ENCODE results near the gene KRTAP4-7.
"Not testable (repeated sequence)": the region's sequence is repeated elsewhere in the genome, so short reads cannot be mapped to it uniquely, and the experiment has no call there.

KRTAP4-7 gene

GRCh38 chr17:41061964-41062363 lies 22.0 kb upstream of the KRTAP4-7 start:
- no peak overlapping the region for H3K4me2 ChIP-seq (ENCODE audit: low read depth, low read length, poor library complexity, severe bottlenecking)
- no peaks in the 10 kb centered on the region for H3K79me2 ChIP-seq (ENCODE audit: insufficient read depth, low read length)
- H4K20me1 ChIP-seq (ENCODE audit: low read depth, low read length) = no peaks in the 10 kb centered on the region
- H3K9me3 ChIP-seq (ENCODE audit: insufficient read depth, low read length) = no peaks in the 10 kb centered on the region
- H3K27ac ChIP-seq (ENCODE audit: low read depth, low read length) = no peak overlapping the region
- no peaks in the 10 kb centered on the region for H3K36me3 ChIP-seq (ENCODE audit: low read length)
- H3K9me2 ChIP-seq (replicated peaks; ENCODE audit: insufficient read depth, low read length) = no peaks in the 10 kb centered on the region
- H3K27me3 ChIP-seq (ENCODE audit: low read length) = no peaks in the 10 kb centered on the region
- H3K4me3 ChIP-seq (ENCODE audit: insufficient read depth, low read length, poor library complexity, severe bottlenecking) = no peak overlapping the region
- no peak for TF ChIP-seq CTCF (IDR thresholded peaks at IDR 0.05; ENCODE audit: insufficient read depth, low read length, poor library complexity, severe bottlenecking)
- no peak for TF ChIP-seq EZH2phosphoT487 (conservative IDR thresholded peaks at IDR 0.05; ENCODE audit: low read length)
- H3F3A ChIP-seq (ENCODE audit: insufficient read depth) = no peaks in the 10 kb centered on the region
- no peak overlapping the region for H2AFZ ChIP-seq (ENCODE audit: low read depth, low read length, severe bottlenecking)
- no peak overlapping the region for H3K9ac ChIP-seq (ENCODE audit: low read length)

- Histone ChIP-seq H3K27ac (ENCODE audit: low read depth, low read length) (no peak overlapping the region), H3F3A (ENCODE audit: insufficient read depth) (no peaks in the 10 kb centered on the region), H3K27me3 (ENCODE audit: low read length) (no peaks in the 10 kb centered on the region), H3K9me2 (replicated peaks; ENCODE audit: insufficient read depth, low read length) (no peaks in the 10 kb centered on the region), H3K9me3 (ENCODE audit: insufficient read depth, low read length) (no peaks in the 10 kb centered on the region), H3K79me2 (ENCODE audit: insufficient read depth, low read length) (no peaks in the 10 kb centered on the region), H3K4me3 (ENCODE audit: insufficient read depth, low read length, poor library complexity, severe bottlenecking) (no peak overlapping the region), H2AFZ (ENCODE audit: low read depth, low read length, severe bottlenecking) (no peak overlapping the region), H3K4me2 (ENCODE audit: low read depth, low read length, poor library complexity, severe bottlenecking) (no peak overlapping the region), H3K36me3 (ENCODE audit: low read length) (no peaks in the 10 kb centered on the region), H3K9ac (ENCODE audit: low read length) (no peak overlapping the region), H4K20me1 (ENCODE audit: low read depth, low read length) (no peaks in the 10 kb centered on the region)
- TF ChIP-seq EZH2phosphoT487 (conservative IDR thresholded peaks at IDR 0.05; ENCODE audit: low read length) = no peak
- no peak for TF ChIP-seq CTCF (IDR thresholded peaks at IDR 0.05; ENCODE audit: insufficient read depth, low read length, poor library complexity, severe bottlenecking)
Observed at GRCh38 chr17:41063449-41063848, 20.5 kb upstream of the KRTAP4-7 start.

GRCh38 chr17:41064301-41064700 lies 19.6 kb upstream of the KRTAP4-7 start:
- no peak overlapping the region for H3K9ac ChIP-seq (ENCODE audit: low read length)
- H3K36me3 ChIP-seq (ENCODE audit: low read length) = no peaks in the 10 kb centered on the region
- H3F3A ChIP-seq (ENCODE audit: insufficient read depth) = no peaks in the 10 kb centered on the region
- H3K27ac ChIP-seq (ENCODE audit: low read depth, low read length) = no peak overlapping the region
- no peaks in the 10 kb centered on the region for H4K20me1 ChIP-seq (ENCODE audit: low read depth, low read length)
- no peak overlapping the region for H2AFZ ChIP-seq (ENCODE audit: low read depth, low read length, severe bottlenecking)
- H3K9me2 ChIP-seq (replicated peaks; ENCODE audit: insufficient read depth, low read length) = no peaks in the 10 kb centered on the region
- H3K9me3 ChIP-seq (ENCODE audit: insufficient read depth, low read length) = no peaks in the 10 kb centered on the region
- no peak overlapping the region for H3K4me2 ChIP-seq (ENCODE audit: low read depth, low read length, poor library complexity, severe bottlenecking)
- no peak overlapping the region for H3K4me3 ChIP-seq (ENCODE audit: insufficient read depth, low read length, poor library complexity, severe bottlenecking)
- no peak for TF ChIP-seq CTCF (IDR thresholded peaks at IDR 0.05; ENCODE audit: insufficient read depth, low read length, poor library complexity, severe bottlenecking)
- TF ChIP-seq EZH2phosphoT487 (conservative IDR thresholded peaks at IDR 0.05; ENCODE audit: low read length) = no peak
- no peaks in the 10 kb centered on the region for H3K27me3 ChIP-seq (ENCODE audit: low read length)
- no peaks in the 10 kb centered on the region for H3K79me2 ChIP-seq (ENCODE audit: insufficient read depth, low read length)

GRCh38 chr17:41065016-41065689 lies 18.8 kb upstream of the KRTAP4-7 start:
- H3K79me2 ChIP-seq (ENCODE audit: insufficient read depth, low read length); H3K9me2 ChIP-seq (replicated peaks; ENCODE audit: insufficient read depth, low read length); H3K9me3 ChIP-seq (ENCODE audit: insufficient read depth, low read length); H3F3A ChIP-seq (ENCODE audit: insufficient read depth); H2AFZ ChIP-seq (ENCODE audit: low read depth, low read length, severe bottlenecking); H3K36me3 ChIP-seq (ENCODE audit: low read length); H3K4me2 ChIP-seq (ENCODE audit: low read depth, low read length, poor library complexity, severe bottlenecking); H3K9ac ChIP-seq (ENCODE audit: low read length); H3K27me3 ChIP-seq (ENCODE audit: low read length); H4K20me1 ChIP-seq (ENCODE audit: low read depth, low read length); H3K4me3 ChIP-seq (ENCODE audit: insufficient read depth, low read length, poor library complexity, severe bottlenecking); H3K27ac ChIP-seq (ENCODE audit: low read depth, low read length): not testable (repeated sequence)

Data from SU-DHL-6 (cell line).